Measurements from ENCODE around the gene TRERF1.

DNA sequence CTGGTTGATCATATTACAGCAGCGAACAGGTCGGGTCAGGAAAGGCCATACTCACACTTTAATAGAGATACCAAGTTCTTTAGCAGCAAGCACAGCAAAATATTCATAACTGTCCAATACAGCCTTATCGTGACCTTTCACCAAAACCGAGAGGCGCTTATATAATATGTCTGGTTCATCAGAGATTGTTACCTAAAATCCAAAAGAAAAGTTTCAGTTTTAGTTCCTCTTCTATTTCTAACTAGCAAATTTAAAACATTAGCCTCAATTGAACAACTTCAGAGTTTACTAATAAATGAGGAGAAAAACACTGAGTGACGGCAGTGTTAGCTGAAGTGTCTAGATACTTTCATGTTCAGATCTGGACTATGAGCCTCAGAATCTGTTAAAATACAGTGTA lies 240.0 kb downstream of the TRERF1 start:
- TF ChIP-seq, protein P1, sequence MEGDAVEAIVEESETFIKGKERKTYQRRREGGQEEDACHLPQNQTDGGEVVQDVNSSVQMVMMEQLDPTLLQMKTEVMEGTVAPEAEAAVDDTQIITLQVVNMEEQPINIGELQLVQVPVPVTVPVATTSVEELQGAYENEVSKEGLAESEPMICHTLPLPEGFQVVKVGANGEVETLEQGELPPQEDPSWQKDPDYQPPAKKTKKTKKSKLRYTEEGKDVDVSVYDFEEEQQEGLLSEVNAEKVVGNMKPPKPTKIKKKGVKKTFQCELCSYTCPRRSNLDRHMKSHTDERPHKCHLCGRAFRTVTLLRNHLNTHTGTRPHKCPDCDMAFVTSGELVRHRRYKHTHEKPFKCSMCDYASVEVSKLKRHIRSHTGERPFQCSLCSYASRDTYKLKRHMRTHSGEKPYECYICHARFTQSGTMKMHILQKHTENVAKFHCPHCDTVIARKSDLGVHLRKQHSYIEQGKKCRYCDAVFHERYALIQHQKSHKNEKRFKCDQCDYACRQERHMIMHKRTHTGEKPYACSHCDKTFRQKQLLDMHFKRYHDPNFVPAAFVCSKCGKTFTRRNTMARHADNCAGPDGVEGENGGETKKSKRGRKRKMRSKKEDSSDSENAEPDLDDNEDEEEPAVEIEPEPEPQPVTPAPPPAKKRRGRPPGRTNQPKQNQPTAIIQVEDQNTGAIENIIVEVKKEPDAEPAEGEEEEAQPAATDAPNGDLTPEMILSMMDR (IDR thresholded peaks at IDR 0.05) = no peak
- TF ChIP-seq POLR2A (IDR thresholded peaks at IDR 0.05) = no peak
